HG02970 (cell line): ENCODE results near the gene GSC.
"Not testable (repeated sequence)": the region's sequence is repeated elsewhere in the genome, so short reads cannot be mapped to it uniquely, and the experiment has no call there.

Experiments
- ATAC-seq: cut with Tn5 transposase; IDR thresholded peaks from one replicate; pipeline ENCODE4 v1.9.1; 2021; ENCODE audit warnings: mild to moderate bottlenecking, moderate library complexity, moderate number of reproducible peaks; ENCODE audit not compliant: unreplicated experiment, low FRiP score

The GSC gene

DNA sequence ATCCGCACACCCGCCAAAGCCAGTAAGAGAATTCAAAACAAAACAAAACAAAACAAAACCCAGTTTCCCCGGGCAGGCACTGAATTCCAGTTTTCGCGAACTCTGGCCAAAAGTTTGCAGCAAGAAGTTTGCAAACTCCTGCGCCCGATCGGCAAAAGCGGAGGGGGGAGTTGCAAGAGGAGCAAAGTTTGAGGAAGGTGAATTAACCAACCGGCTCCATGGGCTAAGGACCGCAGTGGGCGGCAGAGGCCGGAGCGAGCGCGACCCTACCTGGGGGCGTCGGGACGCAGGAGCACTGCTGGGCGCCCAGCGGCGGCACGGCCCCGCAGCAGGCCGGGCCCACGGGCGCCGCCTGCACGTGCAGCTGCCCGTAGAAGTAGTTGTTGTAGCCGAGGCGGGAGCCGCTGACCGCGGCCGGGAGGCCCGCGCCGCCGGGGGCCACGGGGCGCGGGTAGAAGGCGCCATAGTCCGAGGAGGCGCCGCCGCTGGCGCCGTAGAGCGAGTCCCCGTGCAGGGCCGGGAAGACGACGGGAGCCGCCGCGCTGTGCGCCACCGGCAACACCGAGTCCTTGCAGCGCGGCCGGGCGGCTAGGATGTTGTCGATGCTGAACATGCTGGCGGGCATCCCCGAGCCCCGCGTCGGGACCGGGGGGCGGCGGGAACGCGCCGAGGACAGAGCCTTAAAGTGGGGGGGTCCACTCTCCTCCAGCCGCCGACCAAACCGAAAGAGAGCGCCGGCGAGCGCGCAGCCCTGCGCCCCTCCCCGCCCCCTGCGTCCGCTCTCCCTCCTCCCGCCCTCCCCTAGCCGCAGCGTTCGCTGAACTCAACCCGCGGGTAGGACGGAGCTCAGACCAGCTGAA, at the start of gene GSC:
Gene GSC (minus strand): TSS at position 723 of the 860 bp plus-strand sequence. CDS start 98 bp downstream, at position 625.
- no peak for ATAC-seq

DNA sequence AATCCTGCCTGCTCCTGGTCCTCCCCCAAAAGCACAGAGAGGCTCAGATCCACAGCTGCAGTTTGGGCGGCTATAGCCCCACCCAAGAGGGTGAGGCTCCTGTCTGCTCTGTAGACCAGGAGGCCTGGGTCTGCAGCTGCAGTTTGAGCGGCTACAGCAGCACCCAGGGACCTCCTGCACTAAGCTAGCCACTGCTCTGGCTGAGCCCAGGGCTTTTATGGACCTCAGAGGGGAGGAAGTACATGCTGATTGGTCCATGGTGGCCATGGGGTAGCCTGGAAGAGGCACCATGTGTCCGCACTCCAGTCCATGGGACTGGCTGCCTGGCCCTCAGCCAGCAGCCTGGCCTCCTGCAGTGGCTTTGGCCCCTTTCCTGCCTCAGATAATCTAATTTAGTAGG, 49.6 kb upstream of the GSC start:
- no peak for ATAC-seq

GRCh38 chr14:94816113-94816512, 46.2 kb upstream of the GSC start:
- ATAC-seq, result no peak

- no peak for ATAC-seq
Measured at GRCh38 chr14:94805680-94806288, 35.9 kb upstream of the GSC start.

GRCh38 chr14:94801225-94801624, 31.3 kb upstream of the GSC start:
- no peak for ATAC-seq

GRCh38 chr14:94800764-94801163, 30.9 kb upstream of the GSC start:
- not testable (repeated sequence) for ATAC-seq

- ATAC-seq, result no peak
Measured at GRCh38 chr14:94797887-94798286, 28.0 kb upstream of the GSC start.

- no peak for ATAC-seq
Measured at GRCh38 chr14:94796278-94796677, 26.4 kb upstream of the GSC start.

- ATAC-seq, result no peak
Measured at GRCh38 chr14:94795372-94795771, 25.5 kb upstream of the GSC start.

GRCh38 chr14:94793901-94794300, 24.0 kb upstream of the GSC start:
- ATAC-seq, result no peak

DNA sequence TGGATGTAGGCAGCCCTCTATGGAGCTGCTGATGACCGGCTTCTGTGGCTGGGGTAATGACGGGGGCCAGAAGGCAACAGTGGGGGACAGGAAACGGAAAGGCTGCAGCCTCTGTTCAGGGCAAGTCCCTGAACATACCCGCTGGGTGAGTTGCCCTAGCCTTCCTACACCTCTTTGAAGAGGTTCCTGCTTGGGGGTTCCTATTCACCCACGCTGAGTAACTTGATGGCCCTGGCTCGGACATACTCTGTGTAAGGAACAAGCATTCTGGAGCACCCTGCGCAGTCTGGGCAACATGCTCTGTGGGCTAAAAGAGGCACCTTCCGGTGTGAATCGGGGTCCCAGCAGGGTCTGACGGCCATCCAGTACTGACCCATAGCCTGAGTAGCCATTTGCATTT, 17.7 kb upstream of the GSC start:
- no peak for ATAC-seq

- no peak for ATAC-seq
Measured at GRCh38 chr14:94787092-94787491, 17.2 kb upstream of the GSC start.

DNA sequence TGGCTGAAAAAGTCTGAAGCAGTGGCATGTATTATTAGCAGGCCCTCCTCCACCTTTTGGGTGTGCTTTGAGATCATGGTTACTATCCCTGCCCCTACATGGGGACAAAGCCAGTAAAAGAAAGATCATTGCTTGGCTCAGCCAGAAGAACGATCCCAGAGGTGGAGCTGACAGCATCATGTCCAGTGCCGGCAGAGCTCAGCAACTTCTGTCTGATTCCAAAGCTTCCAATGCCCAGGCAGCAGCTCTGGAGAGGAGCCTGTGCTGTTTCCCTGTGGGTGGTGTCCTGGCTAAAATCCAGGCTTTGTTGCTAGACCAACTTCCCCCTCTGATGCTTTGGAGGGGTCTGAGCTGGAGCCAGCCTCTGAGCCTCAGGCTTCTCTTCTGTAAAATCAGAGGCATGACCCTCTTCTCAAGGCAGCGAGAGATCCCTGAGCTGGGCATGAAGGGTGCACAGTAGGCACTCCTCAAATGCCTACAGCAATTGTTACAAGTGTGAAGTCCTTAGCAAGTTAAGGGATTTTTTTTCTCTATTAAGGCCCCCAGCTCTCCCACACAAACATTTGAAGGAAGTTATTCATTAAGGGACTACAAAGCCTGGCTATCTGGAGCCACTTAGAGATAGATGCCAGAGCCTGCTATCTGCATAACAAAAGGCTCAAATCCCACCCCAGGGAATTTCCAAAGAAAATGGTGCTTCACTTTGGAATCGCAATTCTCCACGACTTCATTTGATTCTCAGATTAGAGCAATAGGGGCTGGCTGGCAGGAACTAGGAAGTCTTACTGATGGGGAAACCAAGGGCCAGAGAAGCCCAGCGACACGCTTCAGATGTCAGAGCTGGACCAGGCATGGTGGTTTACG, 10.9 kb upstream of the GSC start:
- ATAC-seq, result no peak

GRCh38 chr14:94779713-94780112, 9.8 kb upstream of the GSC start:
- ATAC-seq, result no peak

- ATAC-seq, result no peak
Measured at GRCh38 chr14:94775871-94776210, 5.9 kb upstream of the GSC start.

DNA sequence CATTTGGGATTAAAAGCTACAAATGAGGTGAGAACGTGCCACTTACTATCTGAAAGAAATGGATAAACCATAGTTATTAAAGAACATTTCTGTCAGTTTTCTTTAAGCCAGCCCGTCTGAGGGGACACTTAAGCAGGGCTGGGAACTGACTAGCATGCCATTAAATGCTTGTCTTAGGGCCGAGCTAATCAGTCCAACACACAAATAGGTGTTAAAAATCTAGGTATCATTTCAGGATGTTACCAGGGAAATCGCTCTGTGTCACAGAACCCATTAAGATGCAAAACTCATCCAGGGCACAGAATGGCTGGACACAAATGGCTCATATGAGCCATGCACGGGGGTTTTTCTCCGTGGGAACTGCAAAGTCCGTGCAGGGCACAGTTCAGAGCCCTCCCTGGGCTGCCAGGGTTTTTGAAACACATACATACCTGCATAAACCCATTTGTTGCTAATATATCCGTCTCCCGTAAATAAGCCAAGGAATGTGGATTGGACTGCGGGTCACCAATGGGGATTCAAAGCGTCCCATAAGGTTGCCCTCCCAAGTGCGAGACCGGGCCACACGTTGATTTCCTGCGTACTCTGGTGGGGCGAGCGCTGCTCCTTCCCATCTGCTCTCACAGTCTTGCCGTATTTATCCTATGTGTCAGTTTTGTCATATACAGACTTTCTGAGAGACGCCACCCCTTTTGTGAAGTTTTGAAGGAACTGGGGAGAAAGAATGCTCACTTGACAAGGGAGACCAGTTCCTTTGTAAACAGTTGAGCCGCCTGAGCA, 5.4 kb upstream of the GSC start:
- ATAC-seq, result no peak

DNA sequence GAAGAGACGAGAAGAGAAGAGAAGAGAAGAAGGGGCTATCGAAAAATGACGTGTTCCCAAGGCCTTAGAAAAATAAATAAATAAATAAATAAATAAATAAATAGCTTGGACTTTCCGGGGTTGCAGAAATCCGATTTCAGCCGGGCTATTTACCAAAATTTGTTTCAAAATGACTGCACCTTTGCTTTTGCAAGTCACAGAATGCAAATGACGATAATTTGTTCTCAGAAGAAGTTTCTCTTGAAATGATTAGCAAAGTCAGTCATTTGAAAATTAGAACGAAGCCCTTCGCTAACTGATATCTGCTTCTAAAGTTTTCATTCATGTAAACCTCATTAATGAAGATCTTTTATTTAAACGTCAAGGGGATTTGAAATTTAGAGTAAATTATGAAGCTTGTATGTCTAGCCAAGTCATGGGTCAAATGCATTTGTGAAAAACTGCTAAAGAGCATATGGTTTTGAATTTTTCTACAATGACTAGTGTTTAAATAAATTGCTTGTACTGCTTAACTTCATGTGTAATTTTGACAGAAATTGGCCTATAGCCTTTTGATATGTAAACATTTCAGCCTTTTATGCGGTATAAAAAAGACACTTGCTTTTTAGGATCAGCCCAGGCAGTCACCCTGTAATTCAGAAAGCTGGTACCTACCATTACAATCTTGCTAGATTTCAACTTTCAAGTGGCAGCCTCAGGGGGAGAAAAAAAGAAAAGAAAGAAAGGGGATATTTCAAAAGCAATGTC, 4.6 kb upstream of the GSC start:
- ATAC-seq, result no peak

DNA sequence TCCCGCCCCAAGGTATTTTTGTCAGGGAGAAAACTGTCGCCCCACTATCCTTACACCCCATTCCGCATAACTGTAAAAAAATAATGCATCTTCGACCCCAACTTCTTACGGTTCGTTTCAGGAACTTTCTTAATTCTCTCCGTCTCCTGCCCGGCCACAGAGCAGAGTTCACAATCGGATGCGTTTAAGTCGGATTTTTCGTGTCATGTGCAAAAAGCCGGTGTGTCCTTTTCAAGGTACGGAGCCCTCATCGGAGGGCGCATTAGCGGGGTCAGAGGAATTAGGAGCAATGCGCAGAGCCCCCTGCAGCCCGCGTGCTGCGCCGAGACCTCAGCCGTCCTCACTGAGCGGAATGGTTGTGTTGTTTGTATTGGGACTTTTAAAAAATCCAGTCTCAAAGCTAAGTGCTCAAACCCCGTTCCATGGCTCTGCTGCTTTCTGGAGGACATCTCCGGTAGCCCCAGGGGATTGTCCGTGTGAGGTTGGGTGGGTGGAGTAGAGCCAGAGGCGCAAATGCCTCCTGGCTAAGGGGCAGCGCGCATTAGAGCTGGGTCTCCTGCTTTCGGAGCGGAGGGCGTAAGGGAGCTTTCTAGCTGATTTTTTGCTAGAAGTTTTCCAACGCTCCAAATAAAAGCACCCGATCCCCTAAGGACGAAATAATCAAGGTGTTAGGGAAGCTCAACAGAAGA, 3.9 kb upstream of the GSC start:
- no peak for ATAC-seq

- ATAC-seq, result no peak
Measured at GRCh38 chr14:94773061-94773648, 3.2 kb upstream of the GSC start.
